ENCODE data around the gene MYDGF. TPM values are rescaled to one million over a fixed set of nuclear protein-coding genes. Genes with fewer than 3 reads are reported as not detected.

Gene MYDGF
- total RNA-seq, 4 donors from 2014 or later = 33.2 to 52.5 (median 41.5) TPM

DNA sequence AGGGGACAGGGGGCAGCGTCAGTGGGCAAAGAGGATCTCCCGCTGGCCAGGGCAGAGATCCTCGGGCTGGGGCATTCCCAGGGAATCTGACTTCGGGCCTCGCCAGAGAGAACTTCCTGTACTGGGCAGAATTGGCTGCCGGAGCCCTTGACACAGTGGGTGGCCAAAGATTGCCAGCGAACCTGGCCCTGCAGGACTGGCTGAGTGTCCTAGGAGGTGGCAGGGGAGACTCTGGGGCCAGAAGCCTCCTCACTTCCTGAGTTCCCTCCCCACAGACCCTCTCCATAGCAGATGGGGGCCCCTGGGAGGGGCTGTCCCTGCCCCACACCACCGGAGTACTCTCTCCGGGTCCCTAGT is 34.2 kb upstream of the MYDGF start:
- no peak for TF ChIP-seq POLR2A (IDR thresholded peaks at IDR 0.05)
- TF ChIP-seq, protein P1, sequence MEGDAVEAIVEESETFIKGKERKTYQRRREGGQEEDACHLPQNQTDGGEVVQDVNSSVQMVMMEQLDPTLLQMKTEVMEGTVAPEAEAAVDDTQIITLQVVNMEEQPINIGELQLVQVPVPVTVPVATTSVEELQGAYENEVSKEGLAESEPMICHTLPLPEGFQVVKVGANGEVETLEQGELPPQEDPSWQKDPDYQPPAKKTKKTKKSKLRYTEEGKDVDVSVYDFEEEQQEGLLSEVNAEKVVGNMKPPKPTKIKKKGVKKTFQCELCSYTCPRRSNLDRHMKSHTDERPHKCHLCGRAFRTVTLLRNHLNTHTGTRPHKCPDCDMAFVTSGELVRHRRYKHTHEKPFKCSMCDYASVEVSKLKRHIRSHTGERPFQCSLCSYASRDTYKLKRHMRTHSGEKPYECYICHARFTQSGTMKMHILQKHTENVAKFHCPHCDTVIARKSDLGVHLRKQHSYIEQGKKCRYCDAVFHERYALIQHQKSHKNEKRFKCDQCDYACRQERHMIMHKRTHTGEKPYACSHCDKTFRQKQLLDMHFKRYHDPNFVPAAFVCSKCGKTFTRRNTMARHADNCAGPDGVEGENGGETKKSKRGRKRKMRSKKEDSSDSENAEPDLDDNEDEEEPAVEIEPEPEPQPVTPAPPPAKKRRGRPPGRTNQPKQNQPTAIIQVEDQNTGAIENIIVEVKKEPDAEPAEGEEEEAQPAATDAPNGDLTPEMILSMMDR (IDR thresholded peaks at IDR 0.05) = no peak
- 80 to 87% methylated on average over 4 to 5 of the region's 9 CpGs for WGBS, 2 donors
- no peak overlapping the region for H3K27ac ChIP-seq

GRCh38 chr19:4703671-4704316 is 33.7 kb upstream of the MYDGF start:
- 93 to 95% methylated on average over 9 to 15 of the region's 28 CpGs for WGBS, 2 donors
- Histone ChIP-seq H3K27ac (no peak overlapping the region), H3K27me3 (no peaks in the 10 kb centered on the region), H3K4me1 (peaks cover 0 to 23% (median 0%) of the 10 kb centered on the region in 3 donors), H3K9me3 (no peaks in the 10 kb centered on the region), H3K4me3 (no peak overlapping the region), H3K36me3 (peaks cover 29 to 99% (median 35%) of the 10 kb centered on the region in 3 donors)
- intact Hi-C loops (cut with DNase I) = no loop called here
- TF ChIP-seq, protein P1 (IDR thresholded peaks at IDR 0.05) = no peak
- TF ChIP-seq POLR2A (IDR thresholded peaks at IDR 0.05) = no peak
- no peak for DNase-seq

More for the DNA sequence above, 34.2 kb upstream of the MYDGF start:
- no peak overlapping the region for H3K4me3 ChIP-seq
- peaks cover 0 to 23% (median 0%) of the 10 kb centered on the region in 3 donors for H3K4me1 ChIP-seq
- intact Hi-C loops (cut with DNase I) = no loop called here
- H3K27me3 ChIP-seq = no peaks in the 10 kb centered on the region
- H3K36me3 ChIP-seq = peaks cover 27 to 99% (median 35%) of the 10 kb centered on the region in 3 donors
- H3K9me3 ChIP-seq = no peaks in the 10 kb centered on the region
- DNase-seq = no peak

- intact Hi-C loops (cut with DNase I) = no loop called here
- H3K4me1 ChIP-seq = peaks cover 0 to 16% (median 0%) of the 10 kb centered on the region in 3 donors
- no peaks in the 10 kb centered on the region for H3K9me3 ChIP-seq
- WGBS, 2 donors = 95% methylated on average over 4 of the region's 11 CpGs; no CpG with 5 or more reads in 1 of the 2 donors
- peaks cover 29 to 100% (median 43%) of the 10 kb centered on the region in 3 donors for H3K36me3 ChIP-seq
- H3K27ac ChIP-seq = no peak overlapping the region
- TF ChIP-seq, protein P1 (IDR thresholded peaks at IDR 0.05) = no peak
- TF ChIP-seq POLR2A (IDR thresholded peaks at IDR 0.05) = no peak
- no peak for DNase-seq
- no peak overlapping the region for H3K4me3 ChIP-seq
- no peaks in the 10 kb centered on the region for H3K27me3 ChIP-seq
Observed at GRCh38 chr19:4702764-4703163, 32.6 kb upstream of the MYDGF start.

DNA sequence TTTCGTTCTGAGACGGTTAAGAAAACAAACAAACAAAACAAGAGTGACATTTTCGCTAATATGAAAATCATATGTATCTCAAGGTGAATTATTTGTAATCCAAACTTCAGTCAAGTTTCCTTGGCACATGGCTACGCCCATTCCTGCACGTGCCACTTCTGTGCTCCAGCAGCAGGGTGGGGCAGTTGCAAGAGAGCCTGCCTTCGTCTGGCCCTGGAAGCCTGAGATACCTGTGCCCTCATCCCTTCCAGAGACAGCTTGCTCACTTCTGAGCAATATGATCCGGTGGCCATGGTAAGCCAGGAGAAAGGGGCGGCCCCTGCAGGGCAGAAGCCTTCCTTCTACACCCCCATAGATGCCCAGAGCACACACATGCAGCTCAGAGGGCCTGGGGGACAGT is 31.4 kb upstream of the MYDGF start:
- Histone ChIP-seq H3K9me3 (no peaks in the 10 kb centered on the region), H3K27ac (no peak overlapping the region), H3K4me1 (peaks cover 0 to 16% (median 0%) of the 10 kb centered on the region in 3 donors), H3K4me3 (no peak overlapping the region), H3K27me3 (no peaks in the 10 kb centered on the region), H3K36me3 (peaks cover 29 to 100% (median 43%) of the 10 kb centered on the region in 3 donors)
- intact Hi-C loops (cut with DNase I) = no loop called here
- 73 to 82% methylated on average over 6 of the region's 8 CpGs for WGBS, 2 donors
- no peak for TF ChIP-seq POLR2A (IDR thresholded peaks at IDR 0.05)
- TF ChIP-seq, protein P1 (IDR thresholded peaks at IDR 0.05) = no peak
- no peak for DNase-seq

GRCh38 chr19:4700693-4700970 is 30.5 kb upstream of the MYDGF start:
- 79 to 93% methylated on average over 10 to 11 of the region's 11 CpGs for WGBS, 2 donors
- no peak for DNase-seq
- Histone ChIP-seq H3K4me1 (peaks cover 0 to 10% (median 0%) of the 10 kb centered on the region in 3 donors), H3K9me3 (no peaks in the 10 kb centered on the region), H3K36me3 (peaks cover 29 to 100% (median 43%) of the 10 kb centered on the region in 3 donors), H3K27ac (no peak overlapping the region), H3K4me3 (no peak overlapping the region), H3K27me3 (no peaks in the 10 kb centered on the region)
- TF ChIP-seq, protein P1 (IDR thresholded peaks at IDR 0.05) = no peak
- TF ChIP-seq POLR2A (IDR thresholded peaks at IDR 0.05) = no peak
- intact Hi-C loops (cut with DNase I) = no loop called here

All from esophagus squamous epithelium (tissue), 5 donors.